Pancreas (tissue), 10 donors: ENCODE measurements around the gene ANKS4B. TPM values are rescaled to one million over a fixed set of nuclear protein-coding genes. Genes with fewer than 3 reads are reported as not detected.

Experiments used
- ATAC-seq, 4 donors: fragments of 200-7000 bp; cut with Tn5 transposase; one replicate each; pipeline versions ENCODE4 v1.8.0 to v1.9.1; 2020; ENCODE audit warnings: mild to moderate bottlenecking in 4 of 4, moderate library complexity in 4 of 4
- DNase-seq, 6 donors: peaks; one replicate each; pipeline ENCODE4 v3.0.0-alpha.2; 2020
- FAIRE-seq: peaks from 2 replicates; lab custom pipeline; 2012; peaks lifted over from hg19 to GRCh38; lab: Jason Lieb, UNC
- H3K27ac ChIP-seq, 4 donors: fragments of 200-600 bp; sonication (generic); 1 replicate in 3 of 4; 2 replicates in 1 of 4; pipeline versions ENCODE4 v1.5.0 to v1.8.0; 2020
- H3K27me3 ChIP-seq, 4 donors: fragments of 200-600 bp; one replicate each; pipeline ENCODE4 v1.8.0; 2021
- H3K36me3 ChIP-seq, 3 donors: fragments of 200-600 bp; sonication (generic) in 1 of 3; one replicate each; pipeline versions ENCODE4 v1.5.0 to v1.8.0; 2020 to 2021
- H3K4me1 ChIP-seq, 3 donors: fragments of 200-600 bp; one replicate each; pipeline ENCODE4 v1.8.0; 2021
- H3K4me3 ChIP-seq, 4 donors: fragments of 200-600 bp; sonication (generic) in 2 of 4; one replicate each; pipeline versions ENCODE4 v1.5.0 to v1.8.0; 2020 to 2021
- H3K9me3 ChIP-seq, 4 donors: fragments of 200-600 bp; one replicate each; pipeline ENCODE4 v1.8.0; 2021
- WGBS, 2 donors: extraction: QIAGEN DNeasy Blood & Tissue Kit; methylation state at CpG; one replicate each; pipeline ENCODE4 v1.1.7; 2013; 5-methylcytosine and 5-hydroxymethylcytosine counted together
- intact Hi-C, 3 donors: fragments of 100-400 bp; cut with DNase I; formaldehyde crosslinking; loops; one replicate each; pipeline versions ENCODE4 v1.11.1 to v1.14.2; 2022
- polyA plus RNA-seq, 2 donors: library from polyadenylated mRNA; stranded (reverse); fragments of 200-250 nt; gene quantifications; one replicate each; pipeline ENCODE4 v1.2.3, GENCODE V29; 2013
- total RNA-seq, 6 donors: library from RNA; stranded (reverse); fragmentation: NEBNext Ultra II Directional in 4 of 6; extraction: Animal tissue kit (Norgen Biotek cat#: 25700) in 4 of 6; gene quantifications; one replicate each; pipeline versions ENCODE4 v1.2.1 to v1.2.4, GENCODE V29; 2021 to 2023
- TF ChIP-seq, protein P1 (sequence below), 4 donors: fragments of 200-600 bp; sonication (generic) in 3 of 4; IDR thresholded peaks; one replicate each; pipeline versions ENCODE4 v1.5.0 to v1.8.0; 2021; ENCODE audit warnings: antibody characterized with exemption in 4 of 4
- donor health status: healthy with polysubstance abuse.
- donor health status: DM: no; HTN: no; CAD: no; lungs with moderate emphysema.
- donor health status: DM: no; HTN: no; CAD: no.
- donor health status: control.
- donor health status: control.
- donor health status: Bipolar disorder and iron deficiency.
- donor health status: DM: yes; HTN: yes; CAD: no.
- donor health status: DM: no; HTN: no; CAD: no.
- donor health status: DM: no; HTN: no; CAD: no.
- donor health status: DM: yes; HTN: yes; CAD: no.

ANKS4B gene
- total and polyA plus RNA-seq, 8 donors = 0.15 to 0.72 (median 0.35) TPM

- Histone ChIP-seq H3K4me1 (no peaks in the 10 kb centered on the region), H3K27ac (no peak overlapping the region), H3K36me3 (no peaks in the 10 kb centered on the region), H3K4me3 (no peak overlapping the region), H3K27me3 (no peaks in the 10 kb centered on the region), H3K9me3 (no peaks in the 10 kb centered on the region)
- 60 to 78% methylated on average over 4 of the region's 4 CpGs for WGBS, 2 donors
- intact Hi-C loops = no loop called here
- no peak for ATAC-seq
- TF ChIP-seq, protein P1, sequence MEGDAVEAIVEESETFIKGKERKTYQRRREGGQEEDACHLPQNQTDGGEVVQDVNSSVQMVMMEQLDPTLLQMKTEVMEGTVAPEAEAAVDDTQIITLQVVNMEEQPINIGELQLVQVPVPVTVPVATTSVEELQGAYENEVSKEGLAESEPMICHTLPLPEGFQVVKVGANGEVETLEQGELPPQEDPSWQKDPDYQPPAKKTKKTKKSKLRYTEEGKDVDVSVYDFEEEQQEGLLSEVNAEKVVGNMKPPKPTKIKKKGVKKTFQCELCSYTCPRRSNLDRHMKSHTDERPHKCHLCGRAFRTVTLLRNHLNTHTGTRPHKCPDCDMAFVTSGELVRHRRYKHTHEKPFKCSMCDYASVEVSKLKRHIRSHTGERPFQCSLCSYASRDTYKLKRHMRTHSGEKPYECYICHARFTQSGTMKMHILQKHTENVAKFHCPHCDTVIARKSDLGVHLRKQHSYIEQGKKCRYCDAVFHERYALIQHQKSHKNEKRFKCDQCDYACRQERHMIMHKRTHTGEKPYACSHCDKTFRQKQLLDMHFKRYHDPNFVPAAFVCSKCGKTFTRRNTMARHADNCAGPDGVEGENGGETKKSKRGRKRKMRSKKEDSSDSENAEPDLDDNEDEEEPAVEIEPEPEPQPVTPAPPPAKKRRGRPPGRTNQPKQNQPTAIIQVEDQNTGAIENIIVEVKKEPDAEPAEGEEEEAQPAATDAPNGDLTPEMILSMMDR (IDR thresholded peaks at IDR 0.05) = no peak
- FAIRE-seq = no peak
- DNase-seq = no peak
Observed at GRCh38 chr16:21222495-21223337, 10.8 kb upstream of the ANKS4B start.

DNA sequence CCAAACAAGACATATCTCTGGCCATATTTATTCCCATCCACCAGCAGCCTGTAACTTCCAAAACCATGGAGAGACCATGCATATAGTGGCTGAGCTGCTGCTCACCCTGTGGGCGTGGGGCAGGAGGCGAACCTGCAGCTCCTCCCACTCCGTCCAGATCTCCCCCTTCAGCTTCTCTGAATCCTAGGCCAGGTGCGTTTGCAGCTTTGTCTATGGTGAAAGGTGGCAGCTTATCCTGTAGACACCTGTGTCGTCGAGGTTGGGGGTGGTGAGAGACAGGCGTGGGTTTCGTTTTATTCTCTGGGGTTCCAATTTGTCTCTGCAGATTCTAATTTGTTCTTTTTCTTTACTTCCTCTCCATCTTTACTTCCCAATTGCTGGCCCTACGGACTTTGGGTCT is 9.7 kb upstream of the ANKS4B start:
- ATAC-seq (no peak), DNase-seq (no peak), FAIRE-seq (no peak)
- Histone ChIP-seq H3K36me3 (no peaks in the 10 kb centered on the region), H3K27ac (no peak overlapping the region), H3K27me3 (no peaks in the 10 kb centered on the region), H3K4me3 (no peak overlapping the region), H3K9me3 (no peaks in the 10 kb centered on the region), H3K4me1 (no peaks in the 10 kb centered on the region)
- intact Hi-C loops = no loop called here
- TF ChIP-seq, protein P1 (IDR thresholded peaks at IDR 0.05) = no peak
- 64 to 65% methylated on average over 9 of the region's 9 CpGs for WGBS, 2 donors

DNA sequence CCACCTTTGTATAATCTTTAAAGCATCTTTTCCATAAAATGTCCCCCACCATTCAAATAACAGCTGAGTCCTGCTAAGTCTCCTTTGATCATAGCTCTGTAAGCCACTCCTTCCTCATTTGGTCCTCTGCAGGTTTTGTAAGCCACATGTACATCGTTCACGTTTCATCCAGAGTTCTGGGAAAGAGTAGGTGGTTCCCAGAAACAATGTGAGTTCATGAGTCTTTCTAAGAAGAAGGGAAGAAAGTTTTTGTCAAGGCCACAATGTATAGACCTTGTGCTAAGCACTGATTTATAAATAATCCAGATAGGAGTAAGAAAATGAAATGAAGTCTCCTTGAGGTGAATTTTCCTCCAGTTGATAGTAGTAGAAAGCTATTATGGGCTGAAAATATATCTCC is 8.7 kb upstream of the ANKS4B start:
- DNase-seq (no peak), ATAC-seq (no peak), FAIRE-seq (no peak)
- TF ChIP-seq, protein P1 (IDR thresholded peaks at IDR 0.05) = no peak
- intact Hi-C loops = no loop called here
- no peak overlapping the region for H3K27ac ChIP-seq
- H3K36me3 ChIP-seq = no peaks in the 10 kb centered on the region
- no peaks in the 10 kb centered on the region for H3K9me3 ChIP-seq
- H3K27me3 ChIP-seq = no peaks in the 10 kb centered on the region
- no peak overlapping the region for H3K4me3 ChIP-seq
- 65 to 69% methylated on average over 2 of the region's 2 CpGs for WGBS, 2 donors
- H3K4me1 ChIP-seq = no peaks in the 10 kb centered on the region

GRCh38 chr16:21226749-21227148 is 6.8 kb upstream of the ANKS4B start:
- no peaks in the 10 kb centered on the region for H3K36me3 ChIP-seq
- ATAC-seq (no peak), FAIRE-seq (no peak), DNase-seq (no peak)
- no peaks in the 10 kb centered on the region for H3K27me3 ChIP-seq
- TF ChIP-seq, protein P1 (IDR thresholded peaks at IDR 0.05) = no peak
- H3K27ac ChIP-seq = no peak overlapping the region
- intact Hi-C loops = no loop called here
- H3K4me3 ChIP-seq = no peak overlapping the region
- no peaks in the 10 kb centered on the region for H3K9me3 ChIP-seq
- no peaks in the 10 kb centered on the region for H3K4me1 ChIP-seq

- intact Hi-C loops = no loop called here
- FAIRE-seq (no peak), ATAC-seq (no peak), DNase-seq (no peak)
- Histone ChIP-seq H3K27ac (no peak overlapping the region), H3K36me3 (no peaks in the 10 kb centered on the region), H3K4me1 (no peaks in the 10 kb centered on the region), H3K9me3 (no peaks in the 10 kb centered on the region), H3K27me3 (no peaks in the 10 kb centered on the region), H3K4me3 (no peak overlapping the region)
- TF ChIP-seq, protein P1 (IDR thresholded peaks at IDR 0.05) = no peak
Observed at GRCh38 chr16:21227866-21228265, 5.6 kb upstream of the ANKS4B start.
